Astrocyte of the spinal cord (primary cell): ENCODE results near the gene GPR137C.
A peak's percentile ranks its signal among the peaks of the same experiment; 100 is the strongest.
"Not testable (repeated sequence)": the region's sequence is repeated elsewhere in the genome, so short reads cannot be mapped to it uniquely, and the experiment has no call there.

Source experiments
- DNase-seq: peaks from one replicate; pipeline ENCODE4 v3.0.0; 2011; ENCODE audit warnings: low read depth, low spot score
- H3K4me3 ChIP-seq: 2 replicates; pipeline ENCODE4 v1.5.1; 2011; ENCODE audit warnings: low read depth, mild to moderate bottlenecking, low read length, moderate library complexity
- in situ Hi-C: cut with HindIII; loops from 2 replicates; pipeline ENCODE4 v1.10.0; 2017; ENCODE audit warnings: low sequenced_read_pairs
- TF ChIP-seq, protein P1 (sequence below): IDR thresholded peaks from 2 replicates; pipeline ENCODE4 v1.5.1; 2012; ENCODE audit warnings: low read depth, mild to moderate bottlenecking, low read length, inconsistent platforms

The GPR137C gene

DNA sequence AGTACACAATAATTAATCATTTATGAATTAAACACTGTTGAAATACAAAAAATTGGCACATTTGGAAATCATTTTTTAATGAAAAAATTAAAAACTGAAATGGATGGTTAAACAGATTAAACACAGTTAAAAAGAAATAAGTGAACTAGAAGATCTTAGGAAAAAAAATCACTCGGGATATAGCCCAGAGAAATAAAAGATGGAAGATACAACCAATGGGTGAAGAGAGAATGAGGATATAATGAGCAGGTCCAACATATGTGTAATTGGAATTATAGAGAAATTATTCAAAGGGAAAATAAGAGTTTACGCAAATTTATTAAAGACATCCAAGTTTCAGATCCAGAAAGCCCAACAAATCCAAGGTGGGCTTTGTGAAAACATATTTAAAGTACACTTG, 6.1 kb downstream of the GPR137C start:
- no peak for DNase-seq
- in situ Hi-C loops = no loop called here
- TF ChIP-seq, protein P1, sequence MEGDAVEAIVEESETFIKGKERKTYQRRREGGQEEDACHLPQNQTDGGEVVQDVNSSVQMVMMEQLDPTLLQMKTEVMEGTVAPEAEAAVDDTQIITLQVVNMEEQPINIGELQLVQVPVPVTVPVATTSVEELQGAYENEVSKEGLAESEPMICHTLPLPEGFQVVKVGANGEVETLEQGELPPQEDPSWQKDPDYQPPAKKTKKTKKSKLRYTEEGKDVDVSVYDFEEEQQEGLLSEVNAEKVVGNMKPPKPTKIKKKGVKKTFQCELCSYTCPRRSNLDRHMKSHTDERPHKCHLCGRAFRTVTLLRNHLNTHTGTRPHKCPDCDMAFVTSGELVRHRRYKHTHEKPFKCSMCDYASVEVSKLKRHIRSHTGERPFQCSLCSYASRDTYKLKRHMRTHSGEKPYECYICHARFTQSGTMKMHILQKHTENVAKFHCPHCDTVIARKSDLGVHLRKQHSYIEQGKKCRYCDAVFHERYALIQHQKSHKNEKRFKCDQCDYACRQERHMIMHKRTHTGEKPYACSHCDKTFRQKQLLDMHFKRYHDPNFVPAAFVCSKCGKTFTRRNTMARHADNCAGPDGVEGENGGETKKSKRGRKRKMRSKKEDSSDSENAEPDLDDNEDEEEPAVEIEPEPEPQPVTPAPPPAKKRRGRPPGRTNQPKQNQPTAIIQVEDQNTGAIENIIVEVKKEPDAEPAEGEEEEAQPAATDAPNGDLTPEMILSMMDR = no peak
- H3K4me3 ChIP-seq = no peak overlapping the region

DNA sequence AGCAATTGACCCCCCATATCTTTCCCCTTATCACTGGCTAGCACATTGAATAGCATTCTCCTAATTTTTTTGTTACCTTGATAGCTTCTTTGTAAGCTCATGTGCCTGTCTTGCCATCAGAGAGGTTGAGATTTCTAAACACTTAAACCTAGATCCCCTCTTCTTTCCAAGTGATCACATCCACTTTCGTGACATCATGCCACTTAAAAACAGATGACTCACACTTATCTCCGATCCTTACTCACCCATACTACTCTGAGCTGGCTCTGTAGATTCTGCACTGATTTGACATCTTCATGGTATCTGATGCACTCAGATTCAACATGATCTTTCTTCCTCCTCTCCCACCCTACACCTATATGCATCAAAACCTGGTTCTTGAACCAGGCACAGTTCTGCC, 10.5 kb downstream of the GPR137C start:
- DNase-seq = peak; percentile 46

DNA sequence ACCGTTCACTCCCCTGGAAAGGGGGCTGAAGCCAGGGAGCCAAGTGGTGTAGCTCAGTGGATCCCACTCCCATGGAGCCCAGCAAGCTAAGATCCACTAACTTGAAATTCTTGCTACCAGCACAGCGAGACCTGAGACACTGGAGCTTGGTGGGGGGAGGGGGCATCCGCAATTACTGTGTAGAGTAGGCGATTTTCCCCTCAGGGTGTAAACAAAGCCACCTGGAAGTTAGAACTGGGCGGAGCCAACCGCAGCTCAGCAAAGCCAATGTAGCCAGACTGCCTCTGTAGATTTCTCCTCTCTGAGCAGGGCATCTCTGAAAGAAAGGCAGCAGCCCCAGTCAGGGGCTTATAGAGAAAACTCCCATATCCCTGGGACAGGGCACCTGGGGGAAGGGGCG, 15.8 kb downstream of the GPR137C start:
- H3K4me3 ChIP-seq, DNase-seq, in situ Hi-C loops: not testable (repeated sequence)

More for the DNA sequence above, 10.5 kb downstream of the GPR137C start:
- TF ChIP-seq, protein P1 = no peak
- no peak overlapping the region for H3K4me3 ChIP-seq
- in situ Hi-C loops = no loop called here

DNA sequence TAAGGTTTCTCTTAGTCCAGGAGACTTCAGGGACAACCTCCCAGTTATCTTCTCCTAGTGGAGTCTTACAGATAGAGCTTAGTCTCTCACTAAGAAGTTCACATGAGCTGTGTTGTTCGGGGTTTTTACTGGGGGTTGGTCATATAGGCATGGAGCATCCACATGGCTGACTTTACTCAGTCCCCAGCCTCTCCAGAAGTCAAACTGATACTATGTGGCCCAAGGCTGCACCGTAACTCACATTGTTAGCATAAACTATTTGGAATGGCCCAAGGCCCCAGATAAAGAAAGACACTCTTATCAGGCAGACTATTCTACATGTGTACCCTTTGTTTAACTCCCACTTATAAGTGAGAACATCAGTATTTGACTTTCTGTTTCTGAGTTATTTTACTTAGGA, 23.2 kb downstream of the GPR137C start:
- in situ Hi-C loops = no loop called here
- H3K4me3 ChIP-seq = no peak overlapping the region
- TF ChIP-seq, protein P1 = no peak
- DNase-seq = no peak

DNA sequence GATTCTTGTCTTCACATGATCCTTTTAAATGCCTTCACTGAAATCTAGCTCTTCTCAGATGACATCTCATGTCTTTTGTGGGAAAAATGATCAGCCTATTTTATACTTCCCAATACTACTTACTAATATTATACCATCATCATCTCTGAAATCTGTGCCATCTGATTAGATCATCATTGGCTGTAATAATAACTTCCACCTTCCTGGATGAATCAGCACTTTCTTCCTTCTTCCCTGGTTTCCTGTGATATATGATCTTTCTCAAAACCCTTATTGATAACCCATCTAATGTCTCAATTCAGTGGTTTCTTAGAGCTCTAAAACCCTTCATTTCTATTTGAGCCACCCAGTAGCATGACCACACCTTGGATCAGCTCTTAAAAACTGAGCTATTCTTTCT, 30.9 kb downstream of the GPR137C start:
- in situ Hi-C loops = no loop called here
- H3K4me3 ChIP-seq = no peak overlapping the region
- TF ChIP-seq, protein P1 = no peak
- peak; percentile 2 for DNase-seq

DNA sequence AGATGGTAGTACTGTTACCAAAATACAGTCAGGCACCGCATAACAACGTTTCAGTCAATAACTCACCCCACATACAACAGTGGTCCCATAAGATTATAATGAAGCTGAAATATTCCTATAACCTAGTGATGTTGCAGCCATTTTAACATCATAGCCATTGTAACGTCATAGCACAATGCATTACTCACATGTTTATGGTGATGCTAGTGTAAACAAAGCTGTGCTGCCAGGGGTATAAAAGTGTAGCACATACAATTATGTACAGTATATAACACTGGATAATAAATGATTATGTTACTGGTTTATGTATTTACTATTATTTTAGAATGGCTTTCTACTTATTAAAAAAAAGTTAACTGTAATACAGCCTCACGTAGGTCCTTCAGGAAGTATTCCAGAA, 37.0 kb downstream of the GPR137C start:
- TF ChIP-seq, protein P1 = no peak
- in situ Hi-C loops = no loop called here
- no peak for DNase-seq
- H3K4me3 ChIP-seq = no peak overlapping the region

DNA sequence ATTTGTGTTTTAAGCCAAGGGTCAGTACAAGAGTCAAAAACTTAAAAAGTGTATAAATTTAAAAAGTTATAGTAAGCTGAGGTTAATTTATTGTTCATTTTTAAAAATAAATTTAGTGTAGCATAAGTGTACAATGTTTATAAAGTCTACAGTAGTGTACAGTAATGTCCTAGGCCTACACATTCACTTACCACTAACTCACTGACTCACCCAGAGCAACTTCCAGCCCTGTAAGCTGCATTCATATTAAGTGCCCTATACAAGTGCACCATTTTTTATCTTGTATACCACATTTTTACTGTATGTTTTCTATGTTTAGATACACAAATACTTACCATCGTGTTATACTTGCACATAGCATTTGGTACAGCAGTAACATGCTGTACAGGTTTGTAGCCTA, 37.7 kb downstream of the GPR137C start:
- in situ Hi-C loops = no loop called here

More for the DNA sequence above, 37.7 kb downstream of the GPR137C start:
- no peak overlapping the region for H3K4me3 ChIP-seq
- TF ChIP-seq, protein P1 = no peak
- no peak for DNase-seq
